Stimulated activated memory B cell treated with anti-CD40 and anti-IgM and Interleukin-4, amounts not matched to agents 10 μg/mL and 1 μg/mL and 100 μg/mL, for 72 hours (primary cell): Measurements from ENCODE around the gene DOCK1.
A peak's percentile ranks its signal among the peaks of the same experiment; 100 is the strongest.
"Not testable (repeated sequence)": the region's sequence is repeated elsewhere in the genome, so short reads cannot be mapped to it uniquely, and the experiment has no call there.

Source experiments
- ATAC-seq: fragments of 150-1000 bp; cut with Tn5 transposase; 2 replicates; pipeline ENCODE4 v1.10.0; 2021
- H3K27ac Mint-ChIP-seq: one replicate; pipeline ENCODE4 v1.8.0; 2022; ENCODE audit warnings: mild to moderate bottlenecking, mixed read lengths
- H3K27me3 Mint-ChIP-seq: one replicate; pipeline ENCODE4 v1.8.0; 2022; ENCODE audit warnings: mixed read lengths
- H3K36me3 Mint-ChIP-seq: one replicate; pipeline ENCODE4 v1.8.0; 2022; ENCODE audit warnings: mixed read lengths
- H3K4me1 Mint-ChIP-seq: one replicate; pipeline ENCODE4 v1.8.0; 2022; ENCODE audit warnings: mixed read lengths
- H3K4me3 Mint-ChIP-seq: one replicate; pipeline ENCODE4 v1.8.0; 2022; ENCODE audit warnings: mild to moderate bottlenecking, moderate library complexity, mixed read lengths
- H3K9me3 Mint-ChIP-seq: one replicate; pipeline ENCODE4 v1.8.0; 2022; ENCODE audit warnings: mixed read lengths

The DOCK1 gene

GRCh38 chr10:126904818-126905701, at the start of gene DOCK1:
DOCK1 (plus strand) TSS chr10:126905428; CDS start chr10:126905518, 90 bp downstream.
- peaks cover 38% of the 10 kb centered on the region for H3K27me3 Mint-ChIP-seq
- ATAC-seq: peak; percentile 10
- no peak within 1 kb of the TSS for H3K27ac Mint-ChIP-seq
- no peaks in the 10 kb centered on the region for H3K36me3 Mint-ChIP-seq
- H3K4me1 Mint-ChIP-seq: no peaks in the 10 kb centered on the region
- H3K9me3 Mint-ChIP-seq: no peaks in the 10 kb centered on the region
- no peak within 1 kb of the TSS for H3K4me3 Mint-ChIP-seq

GRCh38 chr10:126857178-126857806, 47.9 kb upstream of the DOCK1 start:
- peaks cover 12% of the 10 kb centered on the region for H3K9me3 Mint-ChIP-seq
- H3K4me1 Mint-ChIP-seq: no peaks in the 10 kb centered on the region
- H3K27me3 Mint-ChIP-seq: no peaks in the 10 kb centered on the region
- H3K27ac Mint-ChIP-seq: no peak overlapping the region
- no peak for ATAC-seq
- no peaks in the 10 kb centered on the region for H3K36me3 Mint-ChIP-seq
- no peak overlapping the region for H3K4me3 Mint-ChIP-seq

GRCh38 chr10:126867567-126868365, 37.5 kb upstream of the DOCK1 start:
- ATAC-seq: no peak
- Mint-ChIP-seq H3K27me3 (no peaks in the 10 kb centered on the region), H3K36me3 (no peaks in the 10 kb centered on the region), H3K4me1 (no peaks in the 10 kb centered on the region), H3K9me3 (no peaks in the 10 kb centered on the region), H3K27ac (no peak overlapping the region), H3K4me3 (no peak overlapping the region)

GRCh38 chr10:126868371-126868770, 36.9 kb upstream of the DOCK1 start:
- ATAC-seq: no peak
- no peaks in the 10 kb centered on the region for H3K27me3 Mint-ChIP-seq
- H3K36me3 Mint-ChIP-seq: no peaks in the 10 kb centered on the region
- no peak overlapping the region for H3K4me3 Mint-ChIP-seq
- H3K4me1 Mint-ChIP-seq: no peaks in the 10 kb centered on the region
- H3K9me3 Mint-ChIP-seq: no peaks in the 10 kb centered on the region
- no peak overlapping the region for H3K27ac Mint-ChIP-seq

- no peaks in the 10 kb centered on the region for H3K27me3 Mint-ChIP-seq
- peaks cover 6% of the 10 kb centered on the region for H3K9me3 Mint-ChIP-seq
- H3K4me1 Mint-ChIP-seq: no peaks in the 10 kb centered on the region
- no peak for ATAC-seq
- H3K27ac Mint-ChIP-seq: no peak overlapping the region
- no peaks in the 10 kb centered on the region for H3K36me3 Mint-ChIP-seq
- no peak overlapping the region for H3K4me3 Mint-ChIP-seq
Observed at GRCh38 chr10:126872135-126872534, 33.1 kb upstream of the DOCK1 start.

GRCh38 chr10:126872768-126873167, 32.5 kb upstream of the DOCK1 start:
- Mint-ChIP-seq H3K4me3 (no peak overlapping the region), H3K9me3 (peaks cover 6% of the 10 kb centered on the region), H3K36me3 (no peaks in the 10 kb centered on the region), H3K27ac (no peak overlapping the region), H3K27me3 (no peaks in the 10 kb centered on the region), H3K4me1 (no peaks in the 10 kb centered on the region)
- ATAC-seq: no peak

GRCh38 chr10:126876456-126876855, 28.8 kb upstream of the DOCK1 start:
- no peaks in the 10 kb centered on the region for H3K4me1 Mint-ChIP-seq
- peaks cover 6% of the 10 kb centered on the region for H3K9me3 Mint-ChIP-seq
- ATAC-seq: no peak
- no peaks in the 10 kb centered on the region for H3K27me3 Mint-ChIP-seq
- no peak overlapping the region for H3K27ac Mint-ChIP-seq
- no peaks in the 10 kb centered on the region for H3K36me3 Mint-ChIP-seq
- H3K4me3 Mint-ChIP-seq: no peak overlapping the region

GRCh38 chr10:126877390-126877789, 27.8 kb upstream of the DOCK1 start:
- peaks cover 6% of the 10 kb centered on the region for H3K9me3 Mint-ChIP-seq
- H3K36me3 Mint-ChIP-seq: no peaks in the 10 kb centered on the region
- no peak overlapping the region for H3K27ac Mint-ChIP-seq
- no peak overlapping the region for H3K4me3 Mint-ChIP-seq
- no peak for ATAC-seq
- H3K4me1 Mint-ChIP-seq: no peaks in the 10 kb centered on the region
- no peaks in the 10 kb centered on the region for H3K27me3 Mint-ChIP-seq

GRCh38 chr10:126878594-126878993, 26.6 kb upstream of the DOCK1 start:
- Mint-ChIP-seq H3K36me3 (no peaks in the 10 kb centered on the region), H3K4me1 (no peaks in the 10 kb centered on the region), H3K27me3 (no peaks in the 10 kb centered on the region), H3K9me3 (peaks cover 6% of the 10 kb centered on the region), H3K27ac (no peak overlapping the region), H3K4me3 (no peak overlapping the region)
- no peak for ATAC-seq

- Mint-ChIP-seq H3K27ac (no peak overlapping the region), H3K4me3 (no peak overlapping the region), H3K4me1 (no peaks in the 10 kb centered on the region), H3K27me3 (no peaks in the 10 kb centered on the region), H3K36me3 (no peaks in the 10 kb centered on the region), H3K9me3 (peaks cover 6% of the 10 kb centered on the region)
- ATAC-seq: no peak
Observed at GRCh38 chr10:126880926-126881325, 24.3 kb upstream of the DOCK1 start.

GRCh38 chr10:126882055-126882454, 23.2 kb upstream of the DOCK1 start:
- not testable (repeated sequence) for H3K36me3 Mint-ChIP-seq, H3K27ac Mint-ChIP-seq, H3K27me3 Mint-ChIP-seq, H3K4me1 Mint-ChIP-seq, H3K4me3 Mint-ChIP-seq, ATAC-seq, H3K9me3 Mint-ChIP-seq

GRCh38 chr10:126888436-126888835, 16.8 kb upstream of the DOCK1 start:
- ATAC-seq, H3K4me1 Mint-ChIP-seq: not testable (repeated sequence)

GRCh38 chr10:126889421-126889820, 15.8 kb upstream of the DOCK1 start:
- Mint-ChIP-seq H3K27ac (no peak overlapping the region), H3K9me3 (peaks cover 9% of the 10 kb centered on the region), H3K4me3 (no peak overlapping the region), H3K27me3 (no peaks in the 10 kb centered on the region), H3K36me3 (no peaks in the 10 kb centered on the region), H3K4me1 (no peaks in the 10 kb centered on the region)
- ATAC-seq: no peak

More at GRCh38 chr10:126888436-126888835, 16.8 kb upstream of the DOCK1 start:
- H3K9me3 Mint-ChIP-seq, H3K27me3 Mint-ChIP-seq, H3K36me3 Mint-ChIP-seq, H3K4me3 Mint-ChIP-seq, H3K27ac Mint-ChIP-seq: not testable (repeated sequence)

- H3K4me1 Mint-ChIP-seq, H3K36me3 Mint-ChIP-seq, H3K27me3 Mint-ChIP-seq, H3K9me3 Mint-ChIP-seq, H3K27ac Mint-ChIP-seq, ATAC-seq, H3K4me3 Mint-ChIP-seq: not testable (repeated sequence)
Observed at GRCh38 chr10:126890797-126891196, 14.4 kb upstream of the DOCK1 start.
